IMR-90 (cell line): ENCODE measurements around the gene ZDHHC8.

Source experiments
- BHLHE40 ChIP-seq: fragments of 150-350 bp; IDR thresholded peaks from 2 replicates; pipeline ENCODE4 v1.6.1; 2016; ENCODE audit warnings: mild to moderate bottlenecking, low read depth, low read length
- CEBPB ChIP-seq: IDR thresholded peaks from 2 replicates; pipeline ENCODE4 v1.6.1; 2012; ENCODE audit warnings: low read depth, low read length, improper control_type of control experiment
- CHD1 ChIP-seq: IDR thresholded peaks from 2 replicates; pipeline ENCODE4 v1.6.1; 2012; ENCODE audit warnings: low read depth, low read length, improper control_type of control experiment
- CTCF ChIP-seq: conservative IDR thresholded peaks from 2 replicates; pipeline ENCODE4 v1.5.1; 2012; ENCODE audit warnings: mild to moderate bottlenecking, low read depth, low read length, improper control_type of control experiment
- POLR2A ChIP-seq: IDR thresholded peaks from 2 replicates; pipeline ENCODE4 v1.6.1; 2012; ENCODE audit warnings: mild to moderate bottlenecking, low read depth, low read length
- RAD21 ChIP-seq: IDR thresholded peaks from 2 replicates; pipeline ENCODE4 v1.6.1; 2012; ENCODE audit warnings: low read length, improper control_type of control experiment
- SMC3 ChIP-seq: fragments of 150-350 bp; IDR thresholded peaks from 2 replicates; pipeline ENCODE4 v1.6.1; 2016; ENCODE audit warnings: low read depth, mild to moderate bottlenecking, antibody characterized with exemption, low read length, moderate library complexity
- TF ChIP-seq, protein P1 (sequence below): fragments of 150-350 bp; IDR thresholded peaks from 2 replicates; pipeline ENCODE4 v1.6.1; 2016; ENCODE audit warnings: low read depth, mild to moderate bottlenecking, low read length, moderate library complexity, borderline replicate concordance

DNA sequence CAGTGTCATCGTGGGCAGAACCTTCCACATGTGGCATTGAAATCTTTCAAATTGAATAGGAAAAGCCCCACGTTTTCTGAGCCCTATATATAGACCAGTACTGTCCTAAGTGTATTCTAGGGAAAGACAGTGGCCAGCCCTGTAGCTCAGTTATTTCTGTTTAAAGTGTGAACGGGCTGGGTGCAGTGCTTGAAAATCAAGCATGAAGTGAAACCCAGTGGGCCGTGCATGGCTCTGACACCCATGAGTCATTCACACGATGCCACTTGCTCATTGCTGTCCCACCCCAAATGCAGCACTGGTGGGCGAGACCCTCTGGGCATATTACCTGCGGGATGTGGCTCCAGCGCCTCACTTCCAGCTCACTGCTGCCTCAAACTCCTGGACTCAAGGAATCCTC is 49.0 kb downstream of the ZDHHC8 start:
- TF ChIP-seq CTCF, result no peak
- TF ChIP-seq, protein P1, sequence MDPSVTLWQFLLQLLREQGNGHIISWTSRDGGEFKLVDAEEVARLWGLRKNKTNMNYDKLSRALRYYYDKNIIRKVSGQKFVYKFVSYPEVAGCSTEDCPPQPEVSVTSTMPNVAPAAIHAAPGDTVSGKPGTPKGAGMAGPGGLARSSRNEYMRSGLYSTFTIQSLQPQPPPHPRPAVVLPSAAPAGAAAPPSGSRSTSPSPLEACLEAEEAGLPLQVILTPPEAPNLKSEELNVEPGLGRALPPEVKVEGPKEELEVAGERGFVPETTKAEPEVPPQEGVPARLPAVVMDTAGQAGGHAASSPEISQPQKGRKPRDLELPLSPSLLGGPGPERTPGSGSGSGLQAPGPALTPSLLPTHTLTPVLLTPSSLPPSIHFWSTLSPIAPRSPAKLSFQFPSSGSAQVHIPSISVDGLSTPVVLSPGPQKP, result no peak
- no peak for TF ChIP-seq POLR2A
- TF ChIP-seq SMC3, result no peak
- TF ChIP-seq CEBPB, result no peak
- no peak for TF ChIP-seq BHLHE40
- no peak for TF ChIP-seq RAD21
- TF ChIP-seq CHD1, result no peak
